ENCODE data around the gene ITPKC. TPM values are rescaled to one million over a fixed set of nuclear protein-coding genes. Genes with fewer than 3 reads are reported as not detected.

ITPKC gene
- total RNA-seq, 2 experiments from 2014 or later: 5.5 to 6.5 TPM

DNA sequence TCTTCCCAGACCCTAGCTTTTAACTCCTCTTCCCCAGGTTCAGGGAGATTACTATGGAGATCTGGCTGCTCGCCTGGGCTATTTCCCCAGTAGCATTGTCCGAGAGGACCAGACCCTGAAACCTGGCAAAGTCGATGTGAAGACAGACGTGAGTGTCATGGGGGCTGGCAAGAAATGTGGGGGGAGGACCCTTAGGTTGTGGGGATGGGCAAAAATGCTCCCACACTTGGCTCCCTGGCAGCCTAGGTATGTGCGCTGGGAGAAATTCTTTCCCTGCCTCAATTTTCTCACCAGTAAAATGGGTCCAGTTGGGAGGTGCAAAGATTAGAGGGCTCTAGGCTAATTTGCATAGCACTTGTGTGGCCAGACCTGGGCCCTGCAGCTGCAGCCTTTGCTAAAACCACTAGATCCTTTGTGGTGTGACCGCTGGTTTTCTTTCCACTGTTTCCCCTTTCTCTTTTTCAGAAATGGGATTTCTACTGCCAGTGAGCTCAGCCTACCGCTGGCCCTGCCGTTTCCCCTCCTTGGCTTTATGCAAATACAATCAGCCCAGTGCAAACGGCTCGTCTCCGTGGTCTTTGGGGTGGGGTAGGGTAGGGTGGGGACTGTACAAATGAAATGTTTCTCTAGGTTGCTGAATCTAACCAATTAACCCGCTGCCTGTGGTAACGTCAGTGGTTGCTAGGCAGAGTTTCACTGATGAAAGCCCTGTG is 60.2 kb downstream of the ITPKC start:
- ChIA-PET POLR2A (interaction anchor here (0.6 to 3.5 kb wide), 14 partner anchors 10 to 1848 kb away, joined by 3 to 31 read pairs (median 4); partner anchors contain the start of genes ACTMAP, EGLN2 and SNRPA), CTCF (ENCODE audit: unreplicated experiment) (interaction anchor here (0.6 to 1.2 kb wide), 5 partner anchors 9 to 1101 kb away, joined by 3 to 12 read pairs (median 6); no protein-coding TSS in a partner anchor)
- intact Hi-C loops (cut with micrococcal nuclease; ENCODE audit: unreplicated experiment): loop anchor here (1.0 to 10.0 kb wide), 4 partner anchors 22 to 172 kb away; partner anchors contain the start of genes ACTMAP, COQ8B, EGLN2 and LTBP4
- peak; percentile 98 for DNase-seq (ENCODE audit: low spot score)
- peak overlapping the region; percentile 95 for H3K27ac ChIP-seq (ENCODE audit: low read depth, low read length, poor library complexity, severe bottlenecking)
- no peak for TF ChIP-seq EZH2phosphoT487 (IDR thresholded peaks at IDR 0.05; ENCODE audit: borderline replicate concordance, low read depth, low read length)
- H3K4me1 ChIP-seq (ENCODE audit: insufficient read depth, low read length, poor library complexity, severe bottlenecking): peaks cover 37% of the 10 kb centered on the region
- peaks cover 3% of the 10 kb centered on the region for H3K36me3 ChIP-seq (ENCODE audit: insufficient read depth, low read length)
- TSS peak; percentile 95 for BruUV-seq (replicated peaks)
- H4K20me1 ChIP-seq (ENCODE audit: insufficient read depth, low read length): no peaks in the 10 kb centered on the region
- no peaks in the 10 kb centered on the region for H3K9me2 ChIP-seq (ENCODE audit: insufficient read depth, low read length)
- H3K4me2 ChIP-seq (ENCODE audit: low read length): peak overlapping the region; percentile 86
- peak overlapping the region; percentile 0; the same call in 1 of the 2 replicates for H2AFZ ChIP-seq (ENCODE audit: low read length)
- H3K4me3 ChIP-seq (ENCODE audit: low read depth, low read length, poor library complexity, severe bottlenecking): peak overlapping the region; percentile 68
- 0 out of 2 replicates have a peak, but pooled peaks cover under 1% of the 10 kb centered on the region for H3K9me3 ChIP-seq (ENCODE audit: low read length)
- H3K79me2 ChIP-seq (ENCODE audit: insufficient read depth, low read depth, low read length): peaks cover 6% of the 10 kb centered on the region; the same call in 1 of the 2 replicates

DNA sequence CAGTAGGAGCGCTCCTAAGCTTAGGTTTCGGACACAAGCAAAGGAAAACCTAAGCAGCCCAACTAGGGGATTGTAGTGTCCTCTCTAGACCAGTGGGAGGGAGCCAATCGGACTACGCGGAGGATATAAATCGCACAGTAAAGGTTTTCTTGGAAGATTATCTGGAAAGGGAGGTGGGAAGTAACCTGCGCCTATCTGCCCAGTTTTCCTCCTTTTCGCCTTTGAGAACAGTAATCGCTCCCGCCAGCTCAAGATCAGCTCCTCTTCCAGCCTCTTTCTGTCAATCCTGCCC is 60.7 kb downstream of the ITPKC start:
- ChIA-PET POLR2A (interaction anchor here (0.6 to 3.5 kb wide), 13 partner anchors 9 to 1848 kb away, joined by 3 to 31 read pairs (median 4); partner anchors contain the start of genes ACTMAP, EGLN2 and SNRPA), CTCF (ENCODE audit: unreplicated experiment) (interaction anchor here (0.8 to 1.2 kb wide), 3 partner anchors 9 to 24 kb away, joined by 3 to 6 read pairs (median 6); partner anchors contain the start of gene EGLN2)
- H3K4me1 ChIP-seq (ENCODE audit: insufficient read depth, low read length, poor library complexity, severe bottlenecking): peaks cover 37% of the 10 kb centered on the region
- peaks cover 6% of the 10 kb centered on the region; the same call in 1 of the 2 replicates for H3K79me2 ChIP-seq (ENCODE audit: insufficient read depth, low read depth, low read length)
- H3K36me3 ChIP-seq (ENCODE audit: insufficient read depth, low read length): peaks cover 4% of the 10 kb centered on the region; the same call in 1 of the 2 replicates
- DNase-seq (ENCODE audit: low spot score): no peak
- H2AFZ ChIP-seq (ENCODE audit: low read length): no peak overlapping the region
- peak overlapping the region; percentile 68 for H3K4me3 ChIP-seq (ENCODE audit: low read depth, low read length, poor library complexity, severe bottlenecking)
- no peaks in the 10 kb centered on the region for H4K20me1 ChIP-seq (ENCODE audit: insufficient read depth, low read length)
- no TSS peak for BruUV-seq (replicated peaks)
- H3K9me2 ChIP-seq (ENCODE audit: insufficient read depth, low read length): no peaks in the 10 kb centered on the region
- TF ChIP-seq EZH2phosphoT487 (IDR thresholded peaks at IDR 0.05; ENCODE audit: borderline replicate concordance, low read depth, low read length) (no peak), CTCF (conservative IDR thresholded peaks at IDR 0.05; ENCODE audit: low read length) (no peak)
- H3K27ac ChIP-seq (ENCODE audit: low read depth, low read length, poor library complexity, severe bottlenecking): peak overlapping the region; percentile 95
- peak overlapping the region; percentile 74 for H3K4me2 ChIP-seq (ENCODE audit: low read length)
- H3K9me3 ChIP-seq (ENCODE audit: low read length): no peaks in the 10 kb centered on the region
- intact Hi-C loops (cut with micrococcal nuclease; ENCODE audit: unreplicated experiment): loop anchor here (1.0 to 10.0 kb wide), 4 partner anchors 22 to 173 kb away; partner anchors contain the start of genes ACTMAP, COQ8B, EGLN2 and LTBP4

DNA sequence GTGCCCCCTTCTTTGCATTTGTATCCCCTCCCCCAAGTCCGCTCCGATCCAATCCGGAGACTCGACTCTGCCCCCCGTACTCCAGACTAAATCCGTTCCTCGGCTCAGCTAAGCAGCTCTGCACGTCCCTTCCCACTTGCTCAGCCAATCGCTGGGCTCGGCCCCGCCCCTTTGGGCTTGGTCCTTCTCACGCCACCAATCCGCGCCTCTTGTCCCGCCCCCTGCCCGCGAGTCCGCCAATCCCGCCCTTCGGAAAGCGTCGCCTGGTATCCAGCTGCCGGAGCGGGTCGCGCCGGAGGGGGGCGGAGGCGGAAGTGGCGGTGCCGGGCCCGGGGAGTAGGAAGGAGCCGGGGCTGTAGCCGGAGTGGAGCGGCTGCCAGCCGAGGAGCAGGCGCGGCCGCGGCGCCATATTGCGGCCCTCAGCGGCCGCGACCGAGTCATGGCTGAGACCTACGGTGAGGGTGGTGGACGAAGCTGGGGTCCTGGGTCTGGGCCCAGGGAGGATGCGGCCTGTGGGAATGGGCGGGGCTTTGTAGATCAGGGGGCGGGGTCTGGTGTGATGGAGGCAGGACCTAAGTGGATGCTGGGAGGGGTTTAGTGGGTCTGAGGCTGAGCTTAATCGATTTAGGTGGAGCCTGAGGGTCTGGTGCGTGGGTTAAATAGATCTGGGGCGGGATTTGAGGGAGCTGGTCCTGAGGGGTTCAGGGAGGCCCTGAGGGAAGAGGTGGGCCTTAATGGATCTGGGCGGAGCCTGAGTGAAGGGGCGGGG is 61.2 kb downstream of the ITPKC start, which contains the start of gene RAB4B:
Gene RAB4B, plus strand, starts transcription at position 311 of the 769 bp plus-strand sequence. Its CDS starts 129 bp downstream, at position 440.
- Histone ChIP-seq H3K27ac (ENCODE audit: low read depth, low read length, poor library complexity, severe bottlenecking) (peak within 1 kb of the TSS; percentile 95), H4K20me1 (ENCODE audit: insufficient read depth, low read length) (no peaks in the 10 kb centered on the region), H3K79me2 (ENCODE audit: insufficient read depth, low read depth, low read length) (peaks cover 6% of the 10 kb centered on the region; the same call in 1 of the 2 replicates), H3K9me3 (ENCODE audit: low read length) (no peaks in the 10 kb centered on the region), H3K4me1 (ENCODE audit: insufficient read depth, low read length, poor library complexity, severe bottlenecking) (peaks cover 37% of the 10 kb centered on the region), H3K4me3 (ENCODE audit: low read depth, low read length, poor library complexity, severe bottlenecking) (peak within 1 kb of the TSS; percentile 73), H3K9me2 (ENCODE audit: insufficient read depth, low read length) (no peaks in the 10 kb centered on the region), H3K4me2 (ENCODE audit: low read length) (peak within 1 kb of the TSS; percentile 86), H3K36me3 (ENCODE audit: insufficient read depth, low read length) (peaks cover 4% of the 10 kb centered on the region; the same call in 1 of the 2 replicates), H2AFZ (ENCODE audit: low read length) (peak within 1 kb of the TSS; percentile 46; the same call in 1 of the 2 replicates)
- BruUV-seq (replicated peaks): no TSS peak
- no peak for TF ChIP-seq EZH2phosphoT487 (IDR thresholded peaks at IDR 0.05; ENCODE audit: borderline replicate concordance, low read depth, low read length)
- DNase-seq (ENCODE audit: low spot score): peak; percentile 100
- POLR2A ChIA-PET: interaction anchor here (0.7 to 3.5 kb wide), 15 partner anchors 8 to 172 kb away, joined by 3 to 31 read pairs (median 4); partner anchors contain the start of genes ACTMAP, EGLN2 and SNRPA
- intact Hi-C loops (cut with micrococcal nuclease; ENCODE audit: unreplicated experiment): loop anchor here (1.0 to 10.0 kb wide), 4 partner anchors 21 to 173 kb away; partner anchors contain the start of genes ACTMAP, COQ8B, EGLN2 and LTBP4
- CTCF ChIA-PET (ENCODE audit: unreplicated experiment): interaction anchor here (0.5 to 1.2 kb wide), 4 partner anchors 21 to 166 kb away, joined by 3 to 6 read pairs (median 3); partner anchors contain the start of gene EGLN2
